HepG2 (cell line): ENCODE results near the gene PROK2. TPM values are rescaled to one million over a fixed set of nuclear protein-coding genes. Genes with fewer than 3 reads are reported as not detected.

Experiments used
- ATAC-seq: fragments of 200-7000 bp; cut with Tn5 transposase; 3 replicates; pipeline ENCODE4 v1.9.1; 2020; ENCODE audit warnings: mild to moderate bottlenecking, moderate library complexity
- BruUV-seq: library from RNA; stranded (reverse); fragments of 400-500 nt; replicated peaks from 2 replicates; lab custom pipeline; 2021; lab: Mats Ljungman, UMichigan
- CTCF ChIA-PET: fragments of 300-600 bp; formaldehyde crosslinking; extraction: SDS; loops from one replicate; lab custom pipeline; 2021; ENCODE audit warnings: low total read pairs, inconsistent platforms, low intra/inter-chr PET ratio; lab: Yijun Ruan, JAX
- POLR2A ChIA-PET: fragments of 350-600 bp; sonication (Branson Sonifier 250); formaldehyde crosslinking; loops from one replicate; lab custom pipeline; 2020; ENCODE audit warnings: antibody characterized with exemption, inconsistent platforms; lab: Yijun Ruan, JAX
- DNase-seq: peaks from one replicate; pipeline ENCODE4 v3.0.0-alpha.2; 2015; ENCODE audit warnings: low spot score
- FAIRE-seq: peaks from 3 replicates; lab custom pipeline; 2011; peaks lifted over from hg19 to GRCh38; lab: Jason Lieb, UNC
- H2AFZ ChIP-seq: one replicate; pipeline ENCODE4 v1.6.1; 2011; ENCODE audit warnings: low read length, inconsistent platforms
- H3K27ac ChIP-seq: fragments of 300-600 bp; 3 replicates; pipeline ENCODE4 v1.8.0; 2011; ENCODE audit warnings: mixed run types, mild to moderate bottlenecking, mixed read lengths, low read length, inconsistent platforms; ENCODE audit not compliant: insufficient read depth; ENCODE audit errors: extremely low read length
- H3K27me3 ChIP-seq, 2 experiments: fragments of 200-600 bp in 1 of 2; 2 replicates in 1 of 2; 3 replicates in 1 of 2; pipeline versions ENCODE4 v1.6.0 to v1.8.0; 2011; ENCODE audit warnings: low read length in 2 of 2, mild to moderate bottlenecking in 2 of 2, moderate library complexity in 2 of 2, inconsistent platforms in 1 of 2; ENCODE audit not compliant: insufficient read depth in 2 of 2, control insufficient read depth in 1 of 2
- H3K36me3 ChIP-seq, 2 experiments: fragments of 200-600 bp in 1 of 2; replicated peaks in 1 of 2; 2 replicates in 1 of 2; 3 replicates in 1 of 2; pipeline versions ENCODE4 v1.5.1 to v1.8.0; 2011; ENCODE audit warnings: low read length in 2 of 2, inconsistent platforms in 1 of 2; ENCODE audit not compliant: insufficient read depth in 2 of 2, control insufficient read depth in 1 of 2
- H3K4me1 ChIP-seq: 2 replicates; pipeline ENCODE4 v1.5.1; 2012; ENCODE audit warnings: low read length, inconsistent platforms; ENCODE audit not compliant: insufficient read depth
- H3K4me2 ChIP-seq: 2 replicates; pipeline ENCODE4 v1.6.0; 2011; ENCODE audit warnings: low read depth, low read length, inconsistent platforms
- H3K4me3 ChIP-seq, 3 experiments: fragments of 200-600 bp in 1 of 3; sonication (generic), shearing (Covaris generic) in 1 of 3; replicated peaks in 1 of 3; 2 replicates each; pipeline ENCODE4 v1.5.1; 2011 to 2016; ENCODE audit warnings: low read length in 3 of 3, inconsistent platforms in 2 of 3, low read depth in 2 of 3, mild to moderate bottlenecking in 2 of 3, control low read depth in 1 of 3, mixed read lengths in 1 of 3; ENCODE audit not compliant: insufficient read depth in 1 of 3
- H3K79me2 ChIP-seq: one replicate; pipeline ENCODE4 v1.6.1; 2011; ENCODE audit warnings: low read length, inconsistent platforms; ENCODE audit not compliant: insufficient read depth
- H3K9ac ChIP-seq: 2 replicates; pipeline ENCODE4 v1.6.0; 2011; ENCODE audit warnings: mild to moderate bottlenecking, low read depth, low read length, inconsistent platforms; ENCODE audit not compliant: insufficient read depth
- H3K9me3 ChIP-seq: 2 replicates; pipeline ENCODE4 v1.5.1; 2012; ENCODE audit warnings: mild to moderate bottlenecking, low read length
- H4K20me1 ChIP-seq: 2 replicates; pipeline ENCODE4 v1.6.0; 2011; ENCODE audit warnings: inconsistent platforms, mild to moderate bottlenecking, low read length, moderate library complexity; ENCODE audit not compliant: insufficient read depth
- FLYWCH1 ChIP-seq: sonication (generic); formaldehyde crosslinking; IDR thresholded peaks from 2 replicates; pipeline ENCODE4 v1.8.1; 2023; ENCODE audit warnings: mild to moderate bottlenecking, missing genetic modification reagents
- GABPA ChIP-seq, 2 experiments: IDR thresholded peaks; 2 replicates each; pipeline ENCODE4 v1.6.1; 2011 to 2016; ENCODE audit warnings: low read depth in 2 of 2, low read length in 1 of 2, missing biosample characterization in 1 of 2, missing genetic modification characterization in 1 of 2
- GZF1 ChIP-seq: sonication (generic); formaldehyde crosslinking; IDR thresholded peaks from 2 replicates; pipeline ENCODE4 v1.5.1; 2020; ENCODE audit warnings: mild to moderate bottlenecking, missing genetic modification reagents
- KDM4B ChIP-seq: sonication (generic); formaldehyde crosslinking; IDR thresholded peaks from 2 replicates; pipeline ENCODE4 v1.4.0; 2020; ENCODE audit warnings: missing genetic modification reagents
- NFRKB ChIP-seq: fragments of 450-650 bp; IDR thresholded peaks from 2 replicates; pipeline ENCODE4 v1.6.1; 2017
- RFX1 ChIP-seq: fragments of 450-650 bp; IDR thresholded peaks from 2 replicates; pipeline ENCODE4 v1.6.1; 2017
- TOPORS ChIP-seq: sonication (generic); formaldehyde crosslinking; IDR thresholded peaks from 2 replicates; pipeline ENCODE4 v1.8.0; 2023; ENCODE audit warnings: mild to moderate bottlenecking, missing genetic modification reagents
- ZFX ChIP-seq: sonication (generic); formaldehyde crosslinking; IDR thresholded peaks from 2 replicates; pipeline ENCODE4 v1.4.0; 2020; ENCODE audit warnings: mild to moderate bottlenecking, low read depth, missing genetic modification reagents, moderate library complexity
- ZNF234 ChIP-seq: sonication (generic); formaldehyde crosslinking; conservative IDR thresholded peaks from 2 replicates; pipeline ENCODE4 v1.5.1; 2020; ENCODE audit warnings: mild to moderate bottlenecking, missing genetic modification reagents
- ZNF460 ChIP-seq: sonication (generic); formaldehyde crosslinking; IDR thresholded peaks from 2 replicates; pipeline ENCODE4 v1.5.1; 2020; ENCODE audit warnings: missing genetic modification reagents, mild to moderate bottlenecking, borderline replicate concordance
- ZNF670 ChIP-seq: sonication (generic); formaldehyde crosslinking; IDR thresholded peaks from 2 replicates; pipeline ENCODE4 v1.8.0; 2022; ENCODE audit warnings: mild to moderate bottlenecking, missing genetic modification reagents, borderline replicate concordance
- ZNF672 ChIP-seq: sonication (generic); formaldehyde crosslinking; IDR thresholded peaks from 2 replicates; pipeline ENCODE4 v1.8.1; 2022; ENCODE audit warnings: missing genetic modification reagents
- ZNF678 ChIP-seq: sonication (generic); formaldehyde crosslinking; IDR thresholded peaks from 2 replicates; pipeline ENCODE4 v1.4.0; 2020; ENCODE audit warnings: mild to moderate bottlenecking, missing genetic modification reagents
- WGBS: methylation state at CpG from one replicate; pipeline ENCODE4 v1.1.6; 2017; ENCODE audit warnings: low lambda C conversion rate; 5-methylcytosine and 5-hydroxymethylcytosine counted together
- in situ Hi-C: cut with HindIII; loops from 2 replicates; pipeline ENCODE4 v1.10.0; 2017; ENCODE audit warnings: low pct_unique_long_range_greater_than_20kb; ENCODE audit not compliant: extremely low pct_ligation_motif_present
- intact Hi-C: fragments of 100-400 bp; cut with micrococcal nuclease; formaldehyde crosslinking; loops from one replicate; pipeline ENCODE4 v1.10.0; 2022; ENCODE audit not compliant: unreplicated experiment
- polyA plus RNA-seq, 8 experiments: library from polyadenylated mRNA; depleted of rRNA in 3 of 8; stranded (reverse) in 7 of 8; unstranded in 1 of 8; fragments of >200 nt; fragmentation: Illumina TruSeq in 4 of 8; extraction: Trizol in 4 of 8; gene quantifications; 2 replicates each; pipeline versions ENCODE4 v1.2.1 to v1.2.3, GENCODE V29; 2011 to 2016; ENCODE audit warnings: low read depth in 4 of 8, missing spikeins in 1 of 8, mixed read lengths in 1 of 8; ENCODE audit not compliant: insufficient read depth in 1 of 8
- total RNA-seq, 5 experiments: library from RNA; depleted of rRNA; stranded (reverse); fragments of >200 nt; fragmentation: Illumina TruSeq; extraction: Trizol; gene quantifications; 2 replicates each; pipeline ENCODE4 v1.2.3, GENCODE V29; 2016; ENCODE audit warnings: low read depth in 1 of 5
- TF ChIP-seq, protein P1 (sequence below): sonication (generic); formaldehyde crosslinking; IDR thresholded peaks from 2 replicates; pipeline ENCODE4 v1.8.1; 2023; ENCODE audit warnings: mild to moderate bottlenecking, missing genetic modification reagents, borderline replicate concordance
- TF ChIP-seq, protein P2 (sequence below): IDR thresholded peaks from 2 replicates; pipeline ENCODE4 v1.6.1; 2016; ENCODE audit warnings: missing genetic modification reagents, missing compliant biosample characterization
- TF ChIP-seq, protein P3 (sequence below): IDR thresholded peaks from 2 replicates; pipeline ENCODE4 v1.6.1; 2016; ENCODE audit warnings: low read depth

PROK2 gene
- total and polyA plus RNA-seq, 2 of the 13 experiments (the other 11 are each of a cell fraction or from before 2014, with no cell fraction given), result not detected

DNA sequence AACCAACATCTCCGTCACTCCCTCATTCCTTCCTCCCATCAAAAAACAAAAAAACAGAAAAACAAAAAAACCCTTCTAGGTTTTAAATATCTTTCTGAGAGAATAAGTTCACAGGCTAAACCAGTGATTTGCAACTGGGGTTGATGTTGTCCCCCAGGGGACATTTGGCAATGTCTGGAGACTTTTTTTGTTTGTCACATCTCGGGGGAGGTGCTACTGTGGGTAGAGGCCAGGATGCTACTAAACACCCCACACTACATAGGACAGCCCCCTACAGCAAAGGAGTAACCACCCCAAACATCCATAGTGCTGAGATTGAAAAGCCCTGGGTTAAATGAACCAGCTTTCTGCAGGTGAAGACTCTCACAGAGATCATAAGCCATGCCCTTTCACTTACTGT is 17.0 kb upstream of the PROK2 start:
- Histone ChIP-seq H3K36me3 (no peaks in the 10 kb centered on the region), H3K4me1 (no peaks in the 10 kb centered on the region), H3K27me3 (peaks cover 0 to 4% of the 10 kb centered on the region in 2 experiments; a peak in 2 of 5 replicates), H3K4me3 (no peak overlapping the region), H3K9me3 (no peaks in the 10 kb centered on the region), H3K4me2 (no peak overlapping the region), H3K9ac (no peak overlapping the region), H3K27ac (no peak overlapping the region), H3K79me2 (no peaks in the 10 kb centered on the region), H4K20me1 (no peaks in the 10 kb centered on the region), H2AFZ (no peak overlapping the region)
- intact Hi-C loops (no loop called here), in situ Hi-C loops (no loop called here)
- ATAC-seq (no peak), FAIRE-seq (no peak), DNase-seq (no peak)
- no TSS peak for BruUV-seq
- TF ChIP-seq ZNF672 (CRISPR knock-in tag), result no peak
- no peak for TF ChIP-seq TOPORS (CRISPR knock-in tag)
- TF ChIP-seq KDM4B (CRISPR knock-in tag), result no peak
- no peak for TF ChIP-seq GZF1
- TF ChIP-seq NFRKB, result no peak
- TF ChIP-seq, protein P1, sequence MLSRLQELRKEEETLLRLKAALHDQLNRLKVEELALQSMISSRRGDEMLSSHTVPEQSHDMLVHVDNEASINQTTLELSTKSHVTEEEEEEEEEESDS, result no peak
- no peak for TF ChIP-seq RFX1
- no peak for TF ChIP-seq GABPA (IDR thresholded peaks at IDR 0.05; ENCODE audit: low read depth, low read length)
- TF ChIP-seq GABPA (CRISPR knock-in tag; IDR thresholded peaks at IDR 0.05; ENCODE audit: low read depth), result no peak
- TF ChIP-seq, protein P2, sequence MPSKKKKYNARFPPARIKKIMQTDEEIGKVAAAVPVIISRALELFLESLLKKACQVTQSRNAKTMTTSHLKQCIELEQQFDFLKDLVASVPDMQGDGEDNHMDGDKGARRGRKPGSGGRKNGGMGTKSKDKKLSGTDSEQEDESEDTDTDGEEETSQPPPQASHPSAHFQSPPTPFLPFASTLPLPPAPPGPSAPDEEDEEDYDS, result no peak
- no peak for TF ChIP-seq ZNF670 (CRISPR knock-in tag)
- no peak for TF ChIP-seq ZNF234 (CRISPR knock-in tag)
- TF ChIP-seq ZNF460, result no peak
- no peak for TF ChIP-seq ZNF678
- no peak for TF ChIP-seq ZFX
- no peak for TF ChIP-seq FLYWCH1 (CRISPR knock-in tag)
- TF ChIP-seq, protein P3, sequence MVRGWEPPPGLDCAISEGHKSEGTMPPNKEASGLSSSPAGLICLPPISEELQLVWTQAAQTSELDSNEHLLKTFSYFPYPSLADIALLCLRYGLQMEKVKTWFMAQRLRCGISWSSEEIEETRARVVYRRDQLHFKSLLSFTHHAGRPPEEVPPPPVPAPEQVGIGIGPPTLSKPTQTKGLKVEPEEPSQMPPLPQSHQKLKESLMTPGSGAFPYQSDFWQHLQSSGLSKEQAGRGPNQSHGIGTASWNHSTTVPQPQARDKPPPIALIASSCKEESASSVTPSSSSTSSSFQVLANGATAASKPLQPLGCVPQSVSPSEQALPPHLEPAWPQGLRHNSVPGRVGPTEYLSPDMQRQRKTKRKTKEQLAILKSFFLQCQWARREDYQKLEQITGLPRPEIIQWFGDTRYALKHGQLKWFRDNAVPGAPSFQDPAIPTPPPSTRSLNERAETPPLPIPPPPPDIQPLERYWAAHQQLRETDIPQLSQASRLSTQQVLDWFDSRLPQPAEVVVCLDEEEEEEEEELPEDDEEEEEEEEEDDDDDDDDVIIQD, result no peak
- WGBS, result 22% methylated on average over 2 of the region's 2 CpGs
- POLR2A ChIA-PET, result no interaction called here
- CTCF ChIA-PET, result no interaction called here
